AG04450 (cell line): ENCODE results near the gene LYRM4. TPM values are rescaled to one million over a fixed set of nuclear protein-coding genes. Genes with fewer than 3 reads are reported as not detected.
A peak's percentile ranks its signal among the peaks of the same experiment; 100 is the strongest.

ENCODE experiments used
- CTCF ChIA-PET: fragments of 300-600, 350-600 bp; formaldehyde crosslinking; extraction: SDS; loops from one replicate; lab custom pipeline; 2022; ENCODE audit warnings: antibody characterized with exemption, inconsistent platforms; lab: Charles Lee
- POLR2A ChIA-PET: fragments of 350-600 bp; formaldehyde crosslinking; extraction: SDS; loops from one replicate; lab custom pipeline; 2021; ENCODE audit warnings: antibody characterized with exemption, inconsistent platforms; lab: Yijun Ruan, JAX
- DNase-seq: peaks from one replicate; pipeline ENCODE4 v3.0.0-alpha.2; 2011; ENCODE audit warnings: low read depth, low spot score
- H3K27ac ChIP-seq: one replicate; pipeline ENCODE4 v1.5.1; 2012; ENCODE audit warnings: low read depth, low read length, control low read depth
- H3K27me3 ChIP-seq: one replicate; pipeline ENCODE4 v1.6.0; 2012; ENCODE audit warnings: low read length; ENCODE audit not compliant: control insufficient read depth, insufficient read depth
- H3K4me3 ChIP-seq: 2 replicates; pipeline ENCODE4 v1.5.1; 2011; ENCODE audit warnings: mild to moderate bottlenecking, low read depth, low read length, control low read depth
- H3K9me3 ChIP-seq: 2 replicates; pipeline ENCODE4 v1.5.1; 2012; ENCODE audit warnings: low read length; ENCODE audit not compliant: control insufficient read depth, insufficient read depth
- polyA plus RNA-seq: library from polyadenylated mRNA; depleted of rRNA; stranded (reverse); fragments of >200 nt; gene quantifications from 2 replicates; pipeline ENCODE4 v1.2.3, GENCODE V29; 2011
- TF ChIP-seq, protein P1 (sequence below): IDR thresholded peaks from 2 replicates; pipeline ENCODE4 v1.5.1; 2011; ENCODE audit warnings: low read depth, low read length, control low read depth, inconsistent platforms

Gene LYRM4
- polyA plus RNA-seq, 1 experiment: 41.4 TPM

DNA sequence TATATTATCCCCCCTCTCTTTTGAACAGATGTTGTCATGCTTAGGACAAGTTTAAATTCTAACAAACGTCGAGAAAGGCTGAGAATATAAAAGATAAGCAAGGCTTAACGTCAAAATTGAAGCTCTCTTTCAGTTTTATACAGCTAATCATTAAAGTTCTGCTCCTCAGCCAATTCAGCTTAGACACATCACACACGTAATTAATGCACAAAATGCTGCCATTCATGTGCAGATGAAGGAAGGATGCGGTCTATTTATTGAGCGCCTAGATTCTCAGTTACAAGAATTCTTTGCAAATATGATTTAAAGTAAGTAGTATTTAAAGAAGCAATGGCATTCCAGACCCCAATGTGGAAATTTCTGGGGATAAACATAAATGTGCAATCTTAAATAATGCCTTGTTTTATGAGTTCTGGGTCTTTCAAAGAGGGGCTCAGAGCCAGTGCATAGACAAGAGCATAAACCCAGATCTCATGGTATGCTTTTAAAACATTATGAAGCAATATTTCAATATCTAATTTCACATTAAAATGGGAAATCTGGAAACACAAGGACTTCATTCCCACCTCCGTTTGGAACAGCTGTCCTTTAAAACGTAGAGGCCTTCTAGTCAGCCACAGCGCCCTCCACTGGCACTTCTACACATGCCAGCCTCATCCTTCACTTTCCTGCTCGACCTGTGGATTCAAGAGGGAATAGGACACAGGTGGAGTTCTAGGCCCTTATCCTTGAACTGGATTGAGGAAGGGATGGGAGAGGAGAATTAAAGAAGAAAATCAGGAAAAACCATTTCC is 85.8 kb downstream of the LYRM4 start:
- Histone ChIP-seq H3K27me3 (no peaks in the 10 kb centered on the region), H3K4me3 (no peak overlapping the region), H3K9me3 (no peaks in the 10 kb centered on the region), H3K27ac (no peak overlapping the region)
- CTCF ChIA-PET: interaction anchor here (0.7 to 1.7 kb wide), 7 partner anchors 8 to 118 kb away, joined by 3 to 5 read pairs (median 3); no protein-coding TSS in a partner anchor
- DNase-seq: no peak
- TF ChIP-seq, protein P1, sequence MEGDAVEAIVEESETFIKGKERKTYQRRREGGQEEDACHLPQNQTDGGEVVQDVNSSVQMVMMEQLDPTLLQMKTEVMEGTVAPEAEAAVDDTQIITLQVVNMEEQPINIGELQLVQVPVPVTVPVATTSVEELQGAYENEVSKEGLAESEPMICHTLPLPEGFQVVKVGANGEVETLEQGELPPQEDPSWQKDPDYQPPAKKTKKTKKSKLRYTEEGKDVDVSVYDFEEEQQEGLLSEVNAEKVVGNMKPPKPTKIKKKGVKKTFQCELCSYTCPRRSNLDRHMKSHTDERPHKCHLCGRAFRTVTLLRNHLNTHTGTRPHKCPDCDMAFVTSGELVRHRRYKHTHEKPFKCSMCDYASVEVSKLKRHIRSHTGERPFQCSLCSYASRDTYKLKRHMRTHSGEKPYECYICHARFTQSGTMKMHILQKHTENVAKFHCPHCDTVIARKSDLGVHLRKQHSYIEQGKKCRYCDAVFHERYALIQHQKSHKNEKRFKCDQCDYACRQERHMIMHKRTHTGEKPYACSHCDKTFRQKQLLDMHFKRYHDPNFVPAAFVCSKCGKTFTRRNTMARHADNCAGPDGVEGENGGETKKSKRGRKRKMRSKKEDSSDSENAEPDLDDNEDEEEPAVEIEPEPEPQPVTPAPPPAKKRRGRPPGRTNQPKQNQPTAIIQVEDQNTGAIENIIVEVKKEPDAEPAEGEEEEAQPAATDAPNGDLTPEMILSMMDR: peak; percentile 47
- POLR2A ChIA-PET: no interaction called here

DNA sequence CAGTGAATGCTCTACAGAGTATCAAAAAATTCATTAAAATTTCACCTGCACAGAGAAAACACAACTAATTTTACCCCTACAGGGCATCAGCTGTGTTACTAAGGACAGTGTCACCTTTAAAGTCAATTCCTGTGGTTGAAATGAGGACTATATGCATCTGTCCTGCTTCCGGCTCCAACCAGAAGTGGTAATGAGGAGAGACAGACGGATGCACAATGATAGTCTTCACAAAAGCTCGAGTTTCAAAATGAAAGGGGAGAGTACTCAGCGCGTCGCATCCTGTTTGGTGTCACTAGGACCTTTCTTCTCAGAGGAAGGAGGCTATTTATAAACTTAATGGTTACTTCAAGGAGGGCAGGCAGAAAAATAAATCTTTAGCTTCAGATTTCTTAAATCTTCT is 86.5 kb downstream of the LYRM4 start:
- TF ChIP-seq, protein P1: no peak
- Histone ChIP-seq H3K27ac (no peak overlapping the region), H3K9me3 (no peaks in the 10 kb centered on the region), H3K27me3 (no peaks in the 10 kb centered on the region), H3K4me3 (no peak overlapping the region)
- ChIA-PET CTCF (interaction anchor here (0.7 to 1.7 kb wide), 5 partner anchors 9 to 30 kb away, joined by 3 to 5 read pairs (median 4); no protein-coding TSS in a partner anchor), POLR2A (no interaction called here)
- no peak for DNase-seq

DNA sequence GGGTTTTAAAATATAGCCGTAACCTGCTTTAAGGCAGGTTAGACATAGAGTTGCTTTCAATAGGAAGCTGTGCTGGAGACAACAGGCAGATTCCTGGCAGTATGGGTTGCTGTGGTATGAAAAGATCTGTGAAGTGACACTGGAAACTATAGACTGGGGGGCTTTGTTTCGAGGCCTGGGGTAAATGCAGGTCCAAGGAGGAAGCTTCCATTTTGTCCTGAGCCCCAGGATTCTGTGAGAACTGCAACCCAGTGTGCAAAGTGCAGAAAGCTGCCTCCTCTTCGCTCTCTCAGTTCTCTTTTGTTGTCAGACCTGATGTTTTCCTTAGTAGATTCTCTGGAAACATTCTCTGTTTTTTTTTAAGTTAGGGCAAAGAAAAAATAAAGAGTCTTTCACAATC is 86.9 kb downstream of the LYRM4 start:
- no peak overlapping the region for H3K27ac ChIP-seq
- DNase-seq: no peak
- no peak overlapping the region for H3K4me3 ChIP-seq
- ChIA-PET POLR2A (no interaction called here), CTCF (interaction anchor here (1.3 to 1.7 kb wide), 3 partner anchors 9 to 30 kb away, joined by 4 to 5 read pairs (median 5); no protein-coding TSS in a partner anchor)
- TF ChIP-seq, protein P1: no peak
- H3K9me3 ChIP-seq: no peaks in the 10 kb centered on the region
- H3K27me3 ChIP-seq: no peaks in the 10 kb centered on the region

DNA sequence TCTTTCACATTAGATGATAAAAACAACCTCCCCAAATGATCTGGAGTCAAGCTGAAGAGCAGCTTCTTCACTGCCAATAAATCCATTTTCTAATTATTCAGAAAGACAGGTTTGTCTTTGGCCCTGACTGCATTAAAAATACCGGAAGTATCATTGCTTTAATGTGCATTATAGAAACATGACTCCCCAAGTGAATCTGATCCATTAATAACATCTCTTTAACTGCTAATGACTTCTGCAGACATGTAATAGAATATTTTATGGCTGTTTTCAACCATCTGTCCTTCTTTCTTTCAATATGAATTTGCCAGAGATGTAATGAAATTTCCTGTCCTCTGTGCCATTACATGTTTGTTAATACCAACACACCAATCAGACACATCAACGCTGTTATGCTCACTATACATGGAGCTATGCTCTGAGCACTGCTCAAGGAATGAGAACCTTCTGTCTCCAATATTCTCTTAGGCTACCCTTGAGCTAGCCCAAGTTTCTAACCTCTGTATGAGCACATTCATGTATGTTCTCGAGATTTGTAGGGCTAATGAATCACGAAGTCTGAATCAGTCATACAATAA is 87.8 kb downstream of the LYRM4 start:
- TF ChIP-seq, protein P1: no peak
- H3K9me3 ChIP-seq: no peaks in the 10 kb centered on the region
- no peak overlapping the region for H3K27ac ChIP-seq
- H3K4me3 ChIP-seq: no peak overlapping the region
- ChIA-PET POLR2A (no interaction called here), CTCF (interaction anchor here (1.6 to 2.1 kb wide), 2 partner anchors 29 to 229 kb away, joined by 5 to 8 read pairs; no protein-coding TSS in a partner anchor)
- no peak for DNase-seq
- no peaks in the 10 kb centered on the region for H3K27me3 ChIP-seq
